AG09309 (cell line): ENCODE results near the gene DNAJC18.
"Not testable (repeated sequence)": the region's sequence is repeated elsewhere in the genome, so short reads cannot be mapped to it uniquely, and the experiment has no call there.

ENCODE experiments used
- DNase-seq: peaks from one replicate; pipeline ENCODE4 v3.0.0-alpha.2; 2010; ENCODE audit warnings: low read depth
- H3K4me3 ChIP-seq: 2 replicates; pipeline ENCODE4 v1.5.1; 2011; ENCODE audit warnings: mild to moderate bottlenecking, low read depth, low read length, moderate library complexity; ENCODE audit not compliant: control insufficient read depth
- CTCF ChIP-seq: IDR thresholded peaks from 2 replicates; pipeline ENCODE4 v1.5.1; 2011; ENCODE audit warnings: mild to moderate bottlenecking, low read depth, low read length, inconsistent platforms; ENCODE audit not compliant: insufficient read depth, control insufficient read depth; ENCODE audit errors: missing control alignments

The DNAJC18 gene

DNA sequence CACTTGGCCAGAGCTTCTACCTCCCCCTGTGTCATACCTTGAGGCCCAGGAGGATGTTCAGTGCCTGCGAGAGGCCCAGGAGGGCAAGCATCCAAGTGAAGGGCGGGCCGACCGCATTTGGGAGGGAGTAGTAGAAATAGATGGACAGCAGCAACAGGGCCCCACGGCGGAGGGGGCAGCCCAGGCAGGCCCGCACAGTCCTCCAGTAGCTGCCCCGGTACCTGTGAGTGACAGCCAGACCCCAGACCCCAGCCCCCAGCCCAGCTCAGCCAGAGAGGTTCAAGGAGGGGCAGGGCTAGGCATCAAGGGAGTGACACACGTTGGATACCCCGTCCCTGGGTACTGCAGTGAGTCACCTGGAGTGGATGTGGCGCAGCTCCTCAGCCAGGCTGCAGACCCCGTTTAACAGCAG lies 41.8 kb upstream of the DNAJC18 start:
- TF ChIP-seq CTCF, result no peak
- no peak for DNase-seq
- H3K4me3 ChIP-seq, result peak overlapping the region; percentile 86

GRCh38 chr5:139479729-139480128 lies 40.4 kb upstream of the DNAJC18 start:
- not testable (repeated sequence) for H3K4me3 ChIP-seq, DNase-seq

DNA sequence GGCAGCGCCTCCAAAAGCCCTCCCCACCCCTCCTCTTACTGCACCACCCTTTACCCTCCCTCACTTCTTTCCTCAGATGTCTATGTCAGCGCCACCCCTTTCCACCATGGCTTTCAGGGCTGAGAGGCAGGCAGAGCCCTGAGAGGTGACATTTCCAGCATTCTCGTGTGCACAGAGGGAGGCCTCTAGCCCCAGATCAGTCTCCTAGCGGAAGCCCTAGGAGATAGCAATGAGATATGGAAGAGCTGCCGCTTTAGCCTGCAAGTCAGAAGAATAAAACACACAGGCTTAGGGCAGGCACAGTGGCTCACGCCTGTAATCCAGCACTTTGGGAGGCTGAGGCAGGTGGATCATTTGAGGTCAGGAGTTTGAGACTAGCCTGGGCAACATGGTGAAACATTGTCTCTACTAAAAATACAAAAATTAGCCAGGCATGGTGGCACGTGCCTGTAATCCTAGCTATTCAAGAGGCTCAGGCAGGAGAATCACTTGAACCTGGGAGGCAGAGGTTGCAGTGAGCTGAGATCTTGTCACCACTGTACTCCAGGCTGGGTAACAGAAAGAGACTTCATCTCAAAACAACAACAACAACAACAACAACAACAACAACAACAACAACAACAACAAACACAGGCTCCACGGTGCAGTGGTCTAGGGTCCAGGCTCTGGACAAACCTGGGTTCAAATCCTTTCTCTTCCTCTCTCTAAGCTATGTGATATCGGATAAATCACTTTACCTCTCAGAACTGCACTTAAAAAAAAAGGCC lies 39.5 kb upstream of the DNAJC18 start:
- not testable (repeated sequence) for DNase-seq, H3K4me3 ChIP-seq

DNA sequence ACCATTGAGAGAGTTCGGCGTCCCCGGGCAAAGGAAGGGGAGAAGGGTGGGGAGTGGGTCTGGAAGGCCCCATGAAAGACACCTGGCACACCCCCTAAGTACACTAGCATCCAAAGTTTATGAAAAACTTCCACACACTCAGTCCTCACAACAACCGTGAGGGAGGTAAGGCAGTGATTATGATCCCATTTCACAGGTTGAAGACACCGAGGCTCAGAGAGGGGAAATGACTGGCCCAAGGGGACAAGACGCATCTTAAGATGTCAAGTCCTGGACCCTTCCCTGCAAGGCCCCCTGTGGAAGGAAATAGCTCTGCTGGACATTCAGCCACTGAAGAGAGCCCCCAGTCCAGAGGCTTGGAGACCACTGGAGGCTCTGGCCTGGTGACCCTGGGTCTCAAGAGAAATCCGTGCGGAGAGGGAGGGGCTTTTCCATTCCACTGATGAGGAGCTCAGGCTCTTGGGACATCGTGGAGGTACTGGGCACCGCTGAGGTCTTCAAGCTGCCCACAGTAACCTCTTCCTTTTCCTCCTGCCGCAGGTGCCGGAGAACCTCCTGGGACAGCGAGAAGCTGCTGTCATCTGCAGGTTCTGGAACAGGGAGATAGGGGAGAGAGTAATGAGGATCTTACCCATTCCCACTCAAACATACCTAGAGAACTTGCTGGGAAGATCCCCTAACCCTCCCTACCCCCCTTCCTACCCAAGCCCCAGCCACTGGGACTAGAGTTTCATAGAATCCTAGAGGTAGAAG lies 36.7 kb upstream of the DNAJC18 start:
- no peak overlapping the region for H3K4me3 ChIP-seq
- TF ChIP-seq CTCF, result no peak
- no peak for DNase-seq

DNA sequence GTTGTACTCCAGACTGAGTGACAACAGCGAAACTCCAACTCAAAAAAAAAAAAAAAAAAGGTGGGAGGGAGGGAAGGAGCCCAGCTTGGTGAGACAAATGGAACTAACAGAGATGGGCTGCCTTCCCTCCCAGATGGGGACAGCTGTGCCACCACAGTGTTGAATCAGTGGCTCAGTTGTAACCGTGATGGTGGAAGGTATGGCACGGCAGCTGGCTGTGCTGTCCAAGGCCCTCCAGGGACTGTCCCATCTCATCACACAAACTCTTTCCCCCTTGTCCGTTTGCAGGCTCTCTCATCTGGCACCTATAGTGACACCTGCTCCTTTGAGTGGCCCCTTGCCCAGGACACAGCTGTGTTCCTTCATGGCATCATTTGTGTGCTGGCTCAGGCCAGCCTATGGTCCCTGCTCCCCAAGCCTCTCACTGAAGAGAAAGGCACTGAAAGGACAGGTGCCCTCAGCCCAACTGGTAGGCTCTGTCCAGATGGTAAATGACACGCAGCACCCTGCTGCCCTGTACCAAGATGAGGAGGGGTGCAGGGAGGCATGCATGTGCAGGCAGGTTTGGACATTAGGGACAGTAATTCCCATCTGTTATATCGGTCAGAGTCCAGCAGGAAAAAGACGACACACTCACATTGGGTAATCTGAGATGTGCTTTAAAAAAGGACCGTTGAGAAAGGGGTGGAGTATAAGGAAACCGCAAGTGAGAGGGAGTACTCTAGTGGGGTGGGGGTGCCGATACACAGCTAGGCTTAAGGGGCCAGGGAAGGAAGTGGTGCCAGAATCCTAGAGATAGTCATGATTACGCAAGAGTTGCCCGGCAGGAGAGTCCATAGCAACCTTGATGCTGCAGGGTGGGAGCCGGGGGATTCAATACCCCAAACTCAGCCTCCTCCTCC lies 35.8 kb upstream of the DNAJC18 start:
- H3K4me3 ChIP-seq, result no peak overlapping the region
- TF ChIP-seq CTCF, result no peak
- no peak for DNase-seq

DNA sequence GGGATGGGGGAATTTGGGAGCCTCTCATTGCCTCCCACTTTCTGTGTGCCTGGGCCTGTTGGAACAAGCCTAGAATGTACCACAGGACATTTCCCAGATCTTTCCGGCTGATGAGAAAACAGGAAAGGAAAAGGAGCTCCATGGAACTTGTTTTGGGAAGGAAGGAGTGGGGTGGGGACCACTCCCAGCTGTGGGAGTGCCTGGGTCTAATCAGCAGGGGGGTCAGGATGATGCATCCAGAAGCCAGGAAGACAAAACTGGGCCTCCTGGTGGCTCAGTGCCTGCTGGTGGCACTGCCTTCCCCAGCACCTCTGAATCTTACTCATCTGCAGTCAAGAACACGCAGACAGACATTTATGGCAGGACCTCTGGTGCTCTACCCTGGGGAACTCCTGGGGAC lies 34.2 kb upstream of the DNAJC18 start:
- no peak overlapping the region for H3K4me3 ChIP-seq
- DNase-seq, result no peak
- no peak for TF ChIP-seq CTCF

DNA sequence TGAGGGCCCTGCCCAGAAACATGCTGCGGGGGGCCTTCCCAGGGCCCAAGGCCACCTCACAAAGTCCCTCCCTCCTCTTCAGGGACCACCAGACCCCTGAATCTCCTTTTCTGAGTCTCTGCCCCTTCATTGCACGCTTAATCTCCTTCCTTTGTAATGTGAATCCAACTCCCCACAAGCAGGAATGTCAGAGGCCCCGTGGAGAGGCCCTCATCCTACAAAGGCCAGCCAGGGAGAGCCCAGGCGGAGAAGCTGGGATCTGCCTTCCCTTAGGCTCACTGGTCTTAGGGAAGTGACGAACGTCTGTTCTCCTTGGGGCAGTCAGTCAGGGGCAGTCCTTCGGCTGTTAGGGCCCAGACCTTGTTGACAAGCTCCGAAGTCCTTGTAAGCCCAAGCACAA lies 33.8 kb upstream of the DNAJC18 start:
- no peak overlapping the region for H3K4me3 ChIP-seq
- no peak for DNase-seq
- TF ChIP-seq CTCF, result no peak
